HG02840 (cell line): Measurements from ENCODE around the gene COL4A6.

Experiments
- ATAC-seq: cut with Tn5 transposase; IDR thresholded peaks from one replicate; pipeline ENCODE4 v1.9.1; 2021; ENCODE audit warnings: mild to moderate bottlenecking, moderate library complexity, moderate number of reproducible peaks; ENCODE audit not compliant: unreplicated experiment, low FRiP score

The COL4A6 gene

GRCh38 chrX:108165383-108166111 lies 272.7 kb downstream of the COL4A6 start:
- no peak for ATAC-seq

- no peak for ATAC-seq
Observed at GRCh38 chrX:108163333-108164082, 274.7 kb downstream of the COL4A6 start.

GRCh38 chrX:108162265-108162664 lies 276.0 kb downstream of the COL4A6 start:
- no peak for ATAC-seq

- no peak for ATAC-seq
Observed at GRCh38 chrX:108160309-108160708, 277.9 kb downstream of the COL4A6 start.

GRCh38 chrX:108159028-108159670 lies 279.1 kb downstream of the COL4A6 start:
- ATAC-seq = no peak

GRCh38 chrX:108157628-108158027 lies 280.6 kb downstream of the COL4A6 start:
- no peak for ATAC-seq

- no peak for ATAC-seq
Observed at GRCh38 chrX:108156934-108157466, 281.2 kb downstream of the COL4A6 start.

GRCh38 chrX:108156082-108156481 lies 282.1 kb downstream of the COL4A6 start:
- ATAC-seq = no peak

- peak; percentile 79 for ATAC-seq
Observed at GRCh38 chrX:108148524-108148923, 289.7 kb downstream of the COL4A6 start.

GRCh38 chrX:108138814-108139702 lies 299.2 kb downstream of the COL4A6 start:
- ATAC-seq = no peak

- no peak for ATAC-seq
Observed at GRCh38 chrX:108134724-108135123, 303.5 kb downstream of the COL4A6 start.

- no peak for ATAC-seq
Observed at GRCh38 chrX:108132876-108133275, 305.3 kb downstream of the COL4A6 start.

GRCh38 chrX:108132034-108132433 lies 306.2 kb downstream of the COL4A6 start:
- ATAC-seq = no peak

- ATAC-seq = no peak
Observed at GRCh38 chrX:108131471-108131870, 306.8 kb downstream of the COL4A6 start.

GRCh38 chrX:108130889-108131288 lies 307.3 kb downstream of the COL4A6 start:
- no peak for ATAC-seq

- no peak for ATAC-seq
Observed at GRCh38 chrX:108127152-108127551, 311.1 kb downstream of the COL4A6 start.

GRCh38 chrX:108126661-108127060 lies 311.6 kb downstream of the COL4A6 start:
- no peak for ATAC-seq

- no peak for ATAC-seq
Observed at GRCh38 chrX:108123591-108124366, 314.4 kb downstream of the COL4A6 start.

GRCh38 chrX:108122748-108123147 lies 315.5 kb downstream of the COL4A6 start:
- ATAC-seq = no peak
